Activated CD8-positive, alpha-beta T cell treated with anti-CD3 and anti-CD28 coated beads, Interleukin-2, amount 10 ng/mL, durations not matched to agents 7 days and 5 days (primary cell): ENCODE results near the gene ANO1. TPM values are rescaled to one million over a fixed set of nuclear protein-coding genes. Genes with fewer than 3 reads are reported as not detected.

Experiments used
- ATAC-seq: fragments of 150-1000 bp; cut with Tn5 transposase; one replicate; pipeline ENCODE4 v1.10.0; 2021; ENCODE audit warnings: moderate library complexity
- CTCF ChIA-PET: fragments of 350-600 bp; sonication (Branson Sonifier 250); formaldehyde crosslinking; loops from one replicate; lab custom pipeline; 2021; ENCODE audit warnings: antibody characterized with exemption; lab: Charles Lee
- POLR2A ChIA-PET: fragments of 350-600 bp; sonication (Branson Sonifier 250); formaldehyde crosslinking; loops from one replicate; lab custom pipeline; 2021; ENCODE audit warnings: antibody characterized with exemption; lab: Charles Lee
- DNase-seq: peaks from one replicate; pipeline ENCODE4 v3.0.0-alpha.2; 2020
- H3K27ac Mint-ChIP-seq: one replicate; pipeline ENCODE4 v1.8.0; 2021; ENCODE audit warnings: mild to moderate bottlenecking, mixed read lengths
- H3K27me3 Mint-ChIP-seq: one replicate; pipeline ENCODE4 v1.8.0; 2021; ENCODE audit warnings: low read depth, mixed read lengths
- H3K36me3 Mint-ChIP-seq: one replicate; pipeline ENCODE4 v1.8.0; 2021; ENCODE audit warnings: low read depth, mixed read lengths
- H3K4me1 Mint-ChIP-seq: one replicate; pipeline ENCODE4 v1.8.0; 2021; ENCODE audit warnings: low read depth, mixed read lengths
- H3K4me3 Mint-ChIP-seq: one replicate; pipeline ENCODE4 v1.8.0; 2021; ENCODE audit warnings: mild to moderate bottlenecking, mixed read lengths
- H3K9me3 Mint-ChIP-seq: one replicate; pipeline ENCODE4 v1.8.0; 2022; ENCODE audit warnings: mixed read lengths; ENCODE audit not compliant: insufficient read depth
- total RNA-seq, 2 experiments: library from RNA; stranded (reverse); gene quantifications; one replicate each; pipeline ENCODE4 v1.2.3, GENCODE V29; 2021

ANO1 gene
- total RNA-seq, 2 experiments from 2014 or later: not detected

- Mint-ChIP-seq H3K27ac (no peak overlapping the region), H3K4me3 (no peak overlapping the region), H3K27me3 (peaks cover 25% of the 10 kb centered on the region), H3K9me3 (no peaks in the 10 kb centered on the region), H3K36me3 (no peaks in the 10 kb centered on the region), H3K4me1 (no peaks in the 10 kb centered on the region)
- no peak for ATAC-seq
- POLR2A ChIA-PET: no interaction called here
- CTCF ChIA-PET: no interaction called here
- DNase-seq: no peak
Observed at GRCh38 chr11:70067591-70068341, 10.4 kb upstream of the ANO1 start.

- Mint-ChIP-seq H3K36me3 (no peaks in the 10 kb centered on the region), H3K27ac (no peak overlapping the region), H3K9me3 (no peaks in the 10 kb centered on the region), H3K4me3 (no peak overlapping the region), H3K27me3 (peaks cover 31% of the 10 kb centered on the region), H3K4me1 (no peaks in the 10 kb centered on the region)
- ATAC-seq: no peak
- CTCF ChIA-PET: no interaction called here
- DNase-seq: no peak
- POLR2A ChIA-PET: no interaction called here
Observed at GRCh38 chr11:70068345-70068744, 9.8 kb upstream of the ANO1 start.

- CTCF ChIA-PET: no interaction called here
- Mint-ChIP-seq H3K4me3 (no peak overlapping the region), H3K27ac (no peak overlapping the region), H3K27me3 (peaks cover 37% of the 10 kb centered on the region), H3K9me3 (no peaks in the 10 kb centered on the region), H3K36me3 (no peaks in the 10 kb centered on the region), H3K4me1 (no peaks in the 10 kb centered on the region)
- ATAC-seq (no peak), DNase-seq (no peak)
- POLR2A ChIA-PET: no interaction called here
Observed at GRCh38 chr11:70068950-70069349, 9.2 kb upstream of the ANO1 start.

- DNase-seq (no peak), ATAC-seq (no peak)
- Mint-ChIP-seq H3K9me3 (no peaks in the 10 kb centered on the region), H3K4me1 (no peaks in the 10 kb centered on the region), H3K27me3 (peaks cover 46% of the 10 kb centered on the region), H3K27ac (no peak overlapping the region), H3K4me3 (no peak overlapping the region), H3K36me3 (no peaks in the 10 kb centered on the region)
- CTCF ChIA-PET: no interaction called here
- POLR2A ChIA-PET: no interaction called here
Observed at GRCh38 chr11:70070706-70071105, 7.4 kb upstream of the ANO1 start.

- DNase-seq (no peak), ATAC-seq (no peak)
- POLR2A ChIA-PET: no interaction called here
- no peak overlapping the region for H3K27ac Mint-ChIP-seq
- H3K27me3 Mint-ChIP-seq: peaks cover 50% of the 10 kb centered on the region
- no peaks in the 10 kb centered on the region for H3K36me3 Mint-ChIP-seq
- CTCF ChIA-PET: no interaction called here
- H3K4me3 Mint-ChIP-seq: no peak overlapping the region
- no peaks in the 10 kb centered on the region for H3K4me1 Mint-ChIP-seq
- no peaks in the 10 kb centered on the region for H3K9me3 Mint-ChIP-seq
Observed at GRCh38 chr11:70071996-70072395, 6.1 kb upstream of the ANO1 start.

- no peak overlapping the region for H3K27ac Mint-ChIP-seq
- H3K4me1 Mint-ChIP-seq: no peaks in the 10 kb centered on the region
- ATAC-seq (no peak), DNase-seq (no peak)
- no peaks in the 10 kb centered on the region for H3K9me3 Mint-ChIP-seq
- H3K4me3 Mint-ChIP-seq: no peak overlapping the region
- H3K36me3 Mint-ChIP-seq: no peaks in the 10 kb centered on the region
- POLR2A ChIA-PET: no interaction called here
- peaks cover 53% of the 10 kb centered on the region for H3K27me3 Mint-ChIP-seq
- CTCF ChIA-PET: no interaction called here
Observed at GRCh38 chr11:70072461-70072860, 5.7 kb upstream of the ANO1 start.

GRCh38 chr11:70072861-70073755 is 5.0 kb upstream of the ANO1 start:
- H3K27ac Mint-ChIP-seq: no peak overlapping the region
- H3K9me3 Mint-ChIP-seq: no peaks in the 10 kb centered on the region
- H3K4me3 Mint-ChIP-seq: no peak overlapping the region
- ChIA-PET CTCF (no interaction called here), POLR2A (no interaction called here)
- no peak for DNase-seq
- no peak for ATAC-seq
- peaks cover 55% of the 10 kb centered on the region for H3K27me3 Mint-ChIP-seq
- no peaks in the 10 kb centered on the region for H3K4me1 Mint-ChIP-seq
- no peaks in the 10 kb centered on the region for H3K36me3 Mint-ChIP-seq

GRCh38 chr11:70073871-70074371 is 4.2 kb upstream of the ANO1 start:
- ATAC-seq: no peak
- H3K9me3 Mint-ChIP-seq: no peaks in the 10 kb centered on the region
- no peak overlapping the region for H3K4me3 Mint-ChIP-seq
- H3K36me3 Mint-ChIP-seq: no peaks in the 10 kb centered on the region
- peaks cover 49% of the 10 kb centered on the region for H3K27me3 Mint-ChIP-seq
- ChIA-PET CTCF (no interaction called here), POLR2A (no interaction called here)
- H3K27ac Mint-ChIP-seq: no peak overlapping the region
- no peaks in the 10 kb centered on the region for H3K4me1 Mint-ChIP-seq
- no peak for DNase-seq

- no peaks in the 10 kb centered on the region for H3K4me1 Mint-ChIP-seq
- H3K9me3 Mint-ChIP-seq: no peaks in the 10 kb centered on the region
- no peaks in the 10 kb centered on the region for H3K36me3 Mint-ChIP-seq
- CTCF ChIA-PET: no interaction called here
- ATAC-seq (no peak), DNase-seq (no peak)
- H3K27me3 Mint-ChIP-seq: peaks cover 54% of the 10 kb centered on the region
- no peak overlapping the region for H3K4me3 Mint-ChIP-seq
- POLR2A ChIA-PET: interaction anchor here (0.5 kb wide), 1 partner anchor 235 kb away, joined by 3 read pairs; no protein-coding TSS in a partner anchor
- H3K27ac Mint-ChIP-seq: no peak overlapping the region
Observed at GRCh38 chr11:70074746-70075145, 3.4 kb upstream of the ANO1 start.

- Mint-ChIP-seq H3K4me1 (no peaks in the 10 kb centered on the region), H3K9me3 (no peaks in the 10 kb centered on the region), H3K27me3 (peaks cover 51% of the 10 kb centered on the region), H3K36me3 (no peaks in the 10 kb centered on the region), H3K27ac (no peak overlapping the region), H3K4me3 (no peak overlapping the region)
- POLR2A ChIA-PET: no interaction called here
- ATAC-seq (no peak), DNase-seq (no peak)
- CTCF ChIA-PET: no interaction called here
Observed at GRCh38 chr11:70075836-70076235, 2.3 kb upstream of the ANO1 start.

- POLR2A ChIA-PET: no interaction called here
- Mint-ChIP-seq H3K9me3 (no peaks in the 10 kb centered on the region), H3K4me1 (no peaks in the 10 kb centered on the region), H3K36me3 (no peaks in the 10 kb centered on the region), H3K27me3 (peaks cover 50% of the 10 kb centered on the region), H3K4me3 (no peak overlapping the region), H3K27ac (no peak overlapping the region)
- ATAC-seq: no peak
- CTCF ChIA-PET: no interaction called here
- no peak for DNase-seq
Observed at GRCh38 chr11:70076461-70076931, 1.6 kb upstream of the ANO1 start.
